OCI-LY7 (cell line): ENCODE results near the gene SLC17A4. TPM values are rescaled to one million over a fixed set of nuclear protein-coding genes. Genes with fewer than 3 reads are reported as not detected.

ENCODE experiments used
- BruUV-seq: library from RNA; stranded (reverse); fragments of 400-500 nt; replicated peaks from 2 replicates; lab custom pipeline; 2021; lab: Mats Ljungman, UMichigan
- CTCF ChIA-PET: fragments of 300-600 bp; sonication (Branson Sonifier 250); formaldehyde crosslinking; loops from one replicate; lab custom pipeline; 2022; ENCODE audit warnings: antibody characterized with exemption; ENCODE audit not compliant: unreplicated experiment; lab: Charles Lee
- POLR2A ChIA-PET: fragments of 300-600 bp; sonication (Branson Sonifier 250); formaldehyde crosslinking; loops from one replicate; lab custom pipeline; 2022; ENCODE audit warnings: antibody characterized with exemption; lab: Charles Lee
- DNase-seq: peaks from one replicate; pipeline ENCODE4 v3.0.0-alpha.2; 2015; ENCODE audit warnings: low spot score
- H2AFZ ChIP-seq: fragments of 200-600 bp; sonication (generic), shearing (Covaris generic); 2 replicates; pipeline ENCODE4 v1.6.1; 2014; ENCODE audit warnings: mild to moderate bottlenecking, antibody characterized with exemption, low read length, moderate library complexity
- H3K27ac ChIP-seq: fragments of 200-600 bp; sonication (generic); 2 replicates; pipeline ENCODE4 v1.5.1; 2014; ENCODE audit warnings: mixed run types, low read depth, mild to moderate bottlenecking, moderate library complexity, low read length, inconsistent platforms; ENCODE audit not compliant: poor library complexity, severe bottlenecking
- H3K36me3 ChIP-seq: fragments of 200-600 bp; sonication (generic); 2 replicates; pipeline ENCODE4 v1.6.1; 2014; ENCODE audit warnings: mild to moderate bottlenecking, antibody characterized with exemption, low read length, moderate library complexity, mixed read lengths; ENCODE audit not compliant: insufficient read depth
- H3K4me1 ChIP-seq: fragments of 200-600 bp; sonication (generic); 2 replicates; pipeline ENCODE4 v1.5.1; 2014; ENCODE audit warnings: mild to moderate bottlenecking, low read length; ENCODE audit not compliant: insufficient read depth, poor library complexity, severe bottlenecking
- H3K4me2 ChIP-seq: fragments of 200-600 bp; sonication (generic); 2 replicates; pipeline ENCODE4 v1.6.1; 2014; ENCODE audit warnings: mild to moderate bottlenecking, low read length
- H3K4me3 ChIP-seq: fragments of 200-600 bp; sonication (generic); 2 replicates; pipeline ENCODE4 v1.5.1; 2014; ENCODE audit warnings: mild to moderate bottlenecking, low read depth, low read length; ENCODE audit not compliant: poor library complexity, severe bottlenecking
- H3K79me2 ChIP-seq: fragments of 200-600 bp; sonication (generic); 2 replicates; pipeline ENCODE4 v1.6.1; 2016; ENCODE audit warnings: low read depth, mild to moderate bottlenecking, low read length, moderate library complexity, mixed read lengths; ENCODE audit not compliant: insufficient read depth
- H3K9me2 ChIP-seq: fragments of 200-600 bp; sonication (generic); 2 replicates; pipeline ENCODE4 v1.6.1; 2016; ENCODE audit warnings: mild to moderate bottlenecking, low read length, mixed read lengths; ENCODE audit not compliant: insufficient read depth
- H3K9me3 ChIP-seq: fragments of 200-600 bp; sonication (generic); 2 replicates; pipeline ENCODE4 v1.6.1; 2014; ENCODE audit warnings: mild to moderate bottlenecking, mixed run types, low read length, mixed read lengths
- H4K20me1 ChIP-seq: fragments of 200-600 bp; sonication (generic); 2 replicates; pipeline ENCODE4 v1.6.1; 2014; ENCODE audit warnings: mild to moderate bottlenecking, antibody characterized with exemption, low read length, moderate library complexity, mixed read lengths; ENCODE audit not compliant: insufficient read depth
- EZH2phosphoT487 ChIP-seq: fragments of 200-600 bp; sonication (generic); IDR thresholded peaks from 2 replicates; pipeline ENCODE4 v1.6.1; 2018; ENCODE audit warnings: low read depth, borderline replicate concordance, mild to moderate bottlenecking, mixed run types, antibody characterized with exemption, low read length, moderate library complexity, mixed read lengths
- intact Hi-C: fragments of 100-400 bp; cut with micrococcal nuclease; formaldehyde crosslinking; loops from one replicate; pipeline ENCODE4 v1.10.0; 2022; ENCODE audit not compliant: unreplicated experiment
- total RNA-seq, 2 experiments: library from RNA; depleted of rRNA in 1 of 2; stranded (reverse); fragments of >200 nt in 1 of 2; shearing (Covaris generic) in 1 of 2; gene quantifications; 2 replicates each; pipeline ENCODE4 v1.2.3, GENCODE V29; 2014 to 2022
- TF ChIP-seq, protein P1 (sequence below): fragments of 200-600 bp; sonication (generic); conservative IDR thresholded peaks from 2 replicates; pipeline ENCODE4 v1.5.1; 2014; ENCODE audit warnings: mild to moderate bottlenecking, antibody characterized with exemption, low read length, moderate library complexity, mixed read lengths

Gene SLC17A4
- total RNA-seq, 2 experiments from 2014 or later: not detected

DNA sequence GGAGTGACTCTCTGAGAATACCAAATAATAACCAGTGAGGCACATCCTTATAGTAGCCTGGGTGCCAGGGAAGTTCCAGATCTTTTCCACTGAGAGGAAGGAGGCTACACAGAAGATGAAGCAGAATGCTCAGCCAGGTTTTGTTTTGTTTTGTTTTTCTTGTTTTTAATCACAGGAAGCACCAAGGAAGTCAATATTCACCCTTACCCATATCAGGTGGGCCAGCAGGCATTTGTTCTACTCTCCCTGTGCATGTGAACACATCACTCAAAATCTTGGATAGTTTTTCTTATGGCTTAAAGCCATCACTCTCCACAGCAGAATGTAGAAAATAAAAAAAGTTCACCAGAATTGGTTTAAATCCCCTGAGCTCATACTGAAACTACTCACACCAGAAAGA is 66.8 kb downstream of the SLC17A4 start:
- Histone ChIP-seq H4K20me1 (no peaks in the 10 kb centered on the region), H3K9me3 (no peaks in the 10 kb centered on the region), H3K27ac (no peak overlapping the region), H3K9me2 (no peaks in the 10 kb centered on the region), H3K4me1 (no peaks in the 10 kb centered on the region), H3K79me2 (no peaks in the 10 kb centered on the region), H3K36me3 (no peaks in the 10 kb centered on the region), H3K4me2 (no peak overlapping the region), H2AFZ (no peak overlapping the region), H3K4me3 (no peak overlapping the region)
- no peak for TF ChIP-seq EZH2phosphoT487
- TF ChIP-seq, protein P1, sequence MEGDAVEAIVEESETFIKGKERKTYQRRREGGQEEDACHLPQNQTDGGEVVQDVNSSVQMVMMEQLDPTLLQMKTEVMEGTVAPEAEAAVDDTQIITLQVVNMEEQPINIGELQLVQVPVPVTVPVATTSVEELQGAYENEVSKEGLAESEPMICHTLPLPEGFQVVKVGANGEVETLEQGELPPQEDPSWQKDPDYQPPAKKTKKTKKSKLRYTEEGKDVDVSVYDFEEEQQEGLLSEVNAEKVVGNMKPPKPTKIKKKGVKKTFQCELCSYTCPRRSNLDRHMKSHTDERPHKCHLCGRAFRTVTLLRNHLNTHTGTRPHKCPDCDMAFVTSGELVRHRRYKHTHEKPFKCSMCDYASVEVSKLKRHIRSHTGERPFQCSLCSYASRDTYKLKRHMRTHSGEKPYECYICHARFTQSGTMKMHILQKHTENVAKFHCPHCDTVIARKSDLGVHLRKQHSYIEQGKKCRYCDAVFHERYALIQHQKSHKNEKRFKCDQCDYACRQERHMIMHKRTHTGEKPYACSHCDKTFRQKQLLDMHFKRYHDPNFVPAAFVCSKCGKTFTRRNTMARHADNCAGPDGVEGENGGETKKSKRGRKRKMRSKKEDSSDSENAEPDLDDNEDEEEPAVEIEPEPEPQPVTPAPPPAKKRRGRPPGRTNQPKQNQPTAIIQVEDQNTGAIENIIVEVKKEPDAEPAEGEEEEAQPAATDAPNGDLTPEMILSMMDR: no peak
- intact Hi-C loops: no loop called here
- CTCF ChIA-PET: no interaction called here
- DNase-seq: no peak
- POLR2A ChIA-PET: interaction anchor here (0.7 kb wide), 1 partner anchor 15 kb away, joined by 3 read pairs; no protein-coding TSS in a partner anchor
- no TSS peak for BruUV-seq

DNA sequence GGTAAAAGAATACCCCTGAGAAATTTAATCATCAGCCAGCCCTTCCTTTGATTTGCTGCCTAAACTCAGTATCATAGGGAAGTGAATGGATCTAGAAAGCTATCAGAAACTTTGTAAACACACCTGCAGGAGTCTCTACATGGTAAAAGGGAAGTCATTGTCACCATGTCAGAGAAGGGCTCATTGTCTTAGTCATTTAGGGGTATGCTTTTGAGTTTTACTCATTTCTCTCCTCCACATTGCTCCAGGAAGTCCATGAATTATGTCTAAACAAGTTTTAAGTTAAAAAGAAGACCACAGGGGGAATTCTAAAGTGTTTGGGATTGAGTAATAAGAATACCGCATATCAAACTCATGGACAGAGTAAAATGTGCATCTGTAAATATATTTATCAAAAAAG is 74.8 kb downstream of the SLC17A4 start:
- Histone ChIP-seq H3K27ac (no peak overlapping the region), H2AFZ (no peak overlapping the region), H3K9me3 (no peaks in the 10 kb centered on the region), H3K9me2 (no peaks in the 10 kb centered on the region), H3K36me3 (no peaks in the 10 kb centered on the region), H3K79me2 (no peaks in the 10 kb centered on the region), H3K4me2 (no peak overlapping the region), H4K20me1 (no peaks in the 10 kb centered on the region), H3K4me1 (no peaks in the 10 kb centered on the region), H3K4me3 (no peak overlapping the region)
- no peak for DNase-seq
- CTCF ChIA-PET: no interaction called here
- BruUV-seq: no TSS peak
- no peak for TF ChIP-seq EZH2phosphoT487
- TF ChIP-seq, protein P1: no peak
- intact Hi-C loops: no loop called here
- POLR2A ChIA-PET: no interaction called here

DNA sequence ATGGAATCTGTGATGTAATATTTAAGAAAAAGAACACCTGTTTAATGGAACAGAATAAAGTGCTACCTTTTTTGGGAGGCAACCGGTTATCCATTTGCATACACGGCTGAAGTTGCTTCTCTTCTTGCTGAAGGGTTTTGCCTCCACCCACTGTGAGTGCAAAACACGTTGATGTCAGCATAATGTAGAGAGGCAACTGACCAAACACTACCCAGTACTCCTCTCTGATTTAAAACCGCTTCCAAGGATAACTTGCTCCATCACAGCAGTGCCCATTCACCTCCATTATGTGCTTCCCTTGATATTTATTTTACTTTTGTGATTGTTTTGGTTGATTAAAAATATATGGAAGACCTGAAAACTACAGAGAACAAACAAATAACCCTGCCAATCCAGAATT is 75.9 kb downstream of the SLC17A4 start:
- Histone ChIP-seq H3K4me2 (no peak overlapping the region), H3K27ac (no peak overlapping the region), H4K20me1 (no peaks in the 10 kb centered on the region), H3K4me3 (no peak overlapping the region), H3K36me3 (no peaks in the 10 kb centered on the region), H3K9me3 (no peaks in the 10 kb centered on the region), H2AFZ (no peak overlapping the region), H3K9me2 (no peaks in the 10 kb centered on the region), H3K4me1 (no peaks in the 10 kb centered on the region), H3K79me2 (no peaks in the 10 kb centered on the region)
- intact Hi-C loops: no loop called here
- POLR2A ChIA-PET: no interaction called here
- CTCF ChIA-PET: no interaction called here
- BruUV-seq: no TSS peak
- no peak for DNase-seq
- TF ChIP-seq, protein P1: no peak

Other genes starting within 250 kb of the SLC17A4 start
- gene SCGN, start 102.5 kb upstream of the SLC17A4 start, total RNA-seq (2014; rRNA removed; shearing (Covaris generic)): not detected in 2 replicates
- gene SCGN, start 102.5 kb upstream of the SLC17A4 start, total RNA-seq (2022): not detected in 2 replicates
- not detected in 2 replicates for gene SLC17A1, start 77.3 kb downstream of the SLC17A4 start, total RNA-seq (2014; rRNA removed; shearing (Covaris generic))
- not detected in 2 replicates for gene SLC17A1, start 77.3 kb downstream of the SLC17A4 start, total RNA-seq (2022)
- 0.06 TPM in 1 of 2 replicates, not detected in the other for gene SLC17A3, start 119.5 kb downstream of the SLC17A4 start, total RNA-seq (2014; rRNA removed; shearing (Covaris generic))
- gene SLC17A3, start 119.5 kb downstream of the SLC17A4 start, total RNA-seq (2022): not detected in 2 replicates
- not detected in 2 replicates for gene SLC17A2, start 175.9 kb downstream of the SLC17A4 start, total RNA-seq (2014; rRNA removed; shearing (Covaris generic))
- not detected in 2 replicates for gene SLC17A2, start 175.9 kb downstream of the SLC17A4 start, total RNA-seq (2022)
- gene TRIM38, start 208.1 kb downstream of the SLC17A4 start, total RNA-seq (2014; rRNA removed; shearing (Covaris generic)): 11.9 and 12.8 TPM in 2 replicates
- gene TRIM38, start 208.1 kb downstream of the SLC17A4 start, total RNA-seq (2022): 14.8 and 16.1 TPM in 2 replicates